BJ (cell line): Measurements from ENCODE around the gene SERPINB7. TPM values are rescaled to one million over a fixed set of nuclear protein-coding genes. Genes with fewer than 3 reads are reported as not detected.

Experiments used
- CTCF ChIA-PET: fragments of 350-600 bp; formaldehyde crosslinking; extraction: SDS; loops from one replicate; lab custom pipeline; 2021; ENCODE audit warnings: antibody characterized with exemption, inconsistent platforms; lab: Yijun Ruan, JAX
- POLR2A ChIA-PET: fragments of 300-600 bp; sonication (Branson Sonifier 250); formaldehyde crosslinking; extraction: SDS; loops from one replicate; lab custom pipeline; 2021; ENCODE audit warnings: antibody characterized with exemption; lab: Charles Lee
- DNase-seq: peaks from one replicate; pipeline ENCODE4 v3.0.0-alpha.2; 2011; ENCODE audit warnings: low read depth
- H3K27me3 ChIP-seq: 2 replicates; pipeline ENCODE4 v1.6.0; 2011; ENCODE audit warnings: low read length; ENCODE audit not compliant: control insufficient read depth, insufficient read depth
- H3K36me3 ChIP-seq: 2 replicates; pipeline ENCODE4 v1.5.1; 2011; ENCODE audit warnings: low read length; ENCODE audit not compliant: control insufficient read depth, insufficient read depth
- H3K4me3 ChIP-seq: 2 replicates; pipeline ENCODE4 v1.5.1; 2011; ENCODE audit warnings: low read depth, mild to moderate bottlenecking, control low read depth, low read length
- CTCF ChIP-seq: IDR thresholded peaks from 2 replicates; pipeline ENCODE4 v1.5.1; 2011; ENCODE audit warnings: low read depth, mild to moderate bottlenecking, control low read depth, inconsistent platforms, low read length, moderate library complexity; ENCODE audit not compliant: insufficient read depth
- polyA minus RNA-seq: library from RNA; depleted of rRNA, polyadenylated mRNA; stranded (reverse); fragments of >200 nt; gene quantifications from 2 replicates; pipeline ENCODE4 v1.2.3, GENCODE V29; 2011; rRNA and poly(A)+ RNA removed
- polyA plus RNA-seq: library from polyadenylated mRNA; depleted of rRNA; stranded (reverse); fragments of >200 nt; gene quantifications from 2 replicates; pipeline ENCODE4 v1.2.3, GENCODE V29; 2011; rRNA removed

Gene SERPINB7, protein sequence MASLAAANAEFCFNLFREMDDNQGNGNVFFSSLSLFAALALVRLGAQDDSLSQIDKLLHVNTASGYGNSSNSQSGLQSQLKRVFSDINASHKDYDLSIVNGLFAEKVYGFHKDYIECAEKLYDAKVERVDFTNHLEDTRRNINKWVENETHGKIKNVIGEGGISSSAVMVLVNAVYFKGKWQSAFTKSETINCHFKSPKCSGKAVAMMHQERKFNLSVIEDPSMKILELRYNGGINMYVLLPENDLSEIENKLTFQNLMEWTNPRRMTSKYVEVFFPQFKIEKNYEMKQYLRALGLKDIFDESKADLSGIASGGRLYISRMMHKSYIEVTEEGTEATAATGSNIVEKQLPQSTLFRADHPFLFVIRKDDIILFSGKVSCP
- 149 and 246 TPM in 2 replicates for polyA plus RNA-seq
- polyA minus RNA-seq, result 29.2 and 49.1 TPM in 2 replicates

GRCh38 chr18:63775166-63775730, at the start of gene SERPINB7:
Gene SERPINB7, plus strand, starts transcription at chr18:63775418. Its CDS starts 6,955 bp downstream, at chr18:63782373.
- no peak for TF ChIP-seq CTCF
- ChIA-PET POLR2A (no interaction called here), CTCF (interaction anchor here (0.6 to 1.8 kb wide), 6 partner anchors 11 to 257 kb away, joined by 3 to 6 read pairs (median 4); no protein-coding TSS in a partner anchor)
- Histone ChIP-seq H3K4me3 (no peak within 1 kb of the TSS), H3K27me3 (no peaks in the 10 kb centered on the region), H3K36me3 (no peaks in the 10 kb centered on the region)
- DNase-seq, result peak; percentile 71

GRCh38 chr18:63725682-63726480, 49.3 kb upstream of the SERPINB7 start:
- ChIA-PET POLR2A (interaction anchor here (0.6 kb wide), 1 partner anchor 16 kb away, joined by 10 read pairs; no protein-coding TSS in a partner anchor), CTCF (interaction anchor here (1.2 to 2.7 kb wide), 3 partner anchors 16 to 147 kb away, joined by 3 to 8 read pairs (median 4); no protein-coding TSS in a partner anchor)

DNA sequence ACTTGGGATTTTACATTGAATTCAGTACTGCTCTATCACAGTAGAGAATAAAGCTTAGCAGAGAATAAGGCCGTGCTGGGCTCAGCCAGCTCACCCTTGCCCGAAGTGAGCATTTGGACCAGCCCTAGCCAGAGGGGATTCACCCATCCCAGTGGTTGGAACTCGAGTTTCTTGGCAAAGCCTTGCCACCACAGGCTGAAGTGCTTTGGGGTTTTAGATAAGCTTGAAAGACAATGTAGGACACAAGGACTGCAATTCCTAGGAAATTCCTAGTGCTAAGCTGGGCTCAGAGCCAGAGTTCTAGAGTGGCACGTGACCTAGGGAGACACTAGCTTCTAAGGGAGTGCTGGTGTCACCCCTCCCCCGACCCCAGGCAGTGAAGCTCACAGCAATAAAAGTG, 44.4 kb upstream of the SERPINB7 start:
- no peaks in the 10 kb centered on the region for H3K27me3 ChIP-seq
- ChIA-PET POLR2A (no interaction called here), CTCF (interaction anchor here (0.6 to 1.8 kb wide), 6 partner anchors 11 to 249 kb away, joined by 3 to 9 read pairs (median 4); no protein-coding TSS in a partner anchor)
- no peak for TF ChIP-seq CTCF
- H3K36me3 ChIP-seq, result no peaks in the 10 kb centered on the region
- no peak overlapping the region for H3K4me3 ChIP-seq
- no peak for DNase-seq

More at GRCh38 chr18:63725682-63726480, 49.3 kb upstream of the SERPINB7 start:
- TF ChIP-seq CTCF, result no peak
- Histone ChIP-seq H3K36me3 (no peaks in the 10 kb centered on the region), H3K4me3 (no peak overlapping the region), H3K27me3 (no peaks in the 10 kb centered on the region)
- DNase-seq, result no peak

DNA sequence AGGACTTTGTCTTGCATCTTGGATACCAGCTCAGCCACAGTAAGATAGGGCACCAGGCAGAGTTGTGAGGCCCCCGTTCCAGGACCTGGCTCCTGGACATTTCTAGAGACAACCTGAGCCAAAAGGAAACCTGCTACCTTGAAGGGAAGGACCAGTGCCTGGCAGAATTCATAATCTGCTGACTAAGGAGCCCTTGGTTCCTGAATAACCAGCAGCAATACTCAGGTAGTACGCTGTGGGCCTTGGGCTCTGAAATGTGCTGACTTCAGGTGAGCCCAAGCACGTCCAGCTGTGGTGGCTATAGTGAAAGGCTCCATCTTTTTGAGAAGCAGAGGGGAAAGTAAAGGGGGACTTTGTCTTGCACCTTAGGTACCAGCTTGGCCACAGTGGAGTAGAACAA, 44.0 kb upstream of the SERPINB7 start:
- no peak overlapping the region for H3K4me3 ChIP-seq
- H3K36me3 ChIP-seq, result no peaks in the 10 kb centered on the region
- no peak for TF ChIP-seq CTCF
- ChIA-PET CTCF (interaction anchor here (0.6 to 1.8 kb wide), 6 partner anchors 10 to 248 kb away, joined by 3 to 9 read pairs (median 4); no protein-coding TSS in a partner anchor), POLR2A (no interaction called here)
- DNase-seq, result no peak
- no peaks in the 10 kb centered on the region for H3K27me3 ChIP-seq
